Measurements from ENCODE around the gene CYTH3. TPM values are rescaled to one million over a fixed set of nuclear protein-coding genes. Genes with fewer than 3 reads are reported as not detected.
"Not testable (repeated sequence)": the region's sequence is repeated elsewhere in the genome, so short reads cannot be mapped to it uniquely, and the experiment has no call there.

CYTH3 gene
- polyA plus RNA-seq, 6 donors from 2014 or later, result 2.1 to 5.7 (median 2.7) TPM

GRCh38 chr7:6228361-6229229, 43.8 kb downstream of the CYTH3 start:
- ATAC-seq (ENCODE audit: low read depth in 2 of 2), result peak; percentile 98
- H3K4me1 Mint-ChIP-seq, result peaks cover 26 to 35% (median 27%) of the 10 kb centered on the region in 3 donors
- peak overlapping the region in 4 of 8 donors; percentile 29 to 61 (median 42) for H3K4me3 Mint-ChIP-seq
- no peaks in the 10 kb centered on the region for H3K9me3 Mint-ChIP-seq
- no peaks in the 10 kb centered on the region for H3K27me3 Mint-ChIP-seq
- DNase-seq, result peak; percentile 44
- H3K27ac Mint-ChIP-seq, result peak overlapping the region in 4 of 6 donors; percentile 28 to 76 (median 46)
- no peaks in the 10 kb centered on the region for H3K36me3 Mint-ChIP-seq

GRCh38 chr7:6227294-6227846, 45.1 kb downstream of the CYTH3 start:
- H3K36me3 Mint-ChIP-seq, result no peaks in the 10 kb centered on the region
- no peak overlapping the region for H3K27ac Mint-ChIP-seq
- no peak overlapping the region for H3K4me3 Mint-ChIP-seq
- DNase-seq (no peak), ATAC-seq (ENCODE audit: low read depth in 2 of 2) (no peak)
- no peaks in the 10 kb centered on the region for H3K27me3 Mint-ChIP-seq
- H3K9me3 Mint-ChIP-seq, result no peaks in the 10 kb centered on the region
- H3K4me1 Mint-ChIP-seq, result peaks cover 17 to 25% (median 19%) of the 10 kb centered on the region in 3 donors

GRCh38 chr7:6226194-6226799, 46.1 kb downstream of the CYTH3 start:
- peaks cover 16 to 22% (median 19%) of the 10 kb centered on the region in 3 donors for H3K4me1 Mint-ChIP-seq
- H3K27me3 Mint-ChIP-seq, result no peaks in the 10 kb centered on the region
- peaks cover 0 to 4% of the 10 kb centered on the region in 2 donors for H3K36me3 Mint-ChIP-seq
- peak overlapping the region in 2 of 6 donors; percentile 24 to 62 for H3K27ac Mint-ChIP-seq
- DNase-seq, result no peak
- H3K4me3 Mint-ChIP-seq, result no peak overlapping the region
- no peak for ATAC-seq (ENCODE audit: low read depth in 2 of 2)
- H3K9me3 Mint-ChIP-seq, result peaks cover 0 to 2% (median 0%) of the 10 kb centered on the region in 7 donors

GRCh38 chr7:6223411-6223810, 49.0 kb downstream of the CYTH3 start:
- not testable (repeated sequence) for H3K4me3 Mint-ChIP-seq; H3K36me3 Mint-ChIP-seq; DNase-seq; H3K27ac Mint-ChIP-seq; ATAC-seq (ENCODE audit: low read depth in 2 of 2); H3K27me3 Mint-ChIP-seq; H3K9me3 Mint-ChIP-seq
- H3K4me1 Mint-ChIP-seq, result peaks cover 11 to 21% (median 15%) of the 10 kb centered on the region in 3 donors

- H3K36me3 Mint-ChIP-seq; H3K27me3 Mint-ChIP-seq; H3K4me3 Mint-ChIP-seq; H3K9me3 Mint-ChIP-seq; ATAC-seq (ENCODE audit: low read depth in 2 of 2); DNase-seq: not testable (repeated sequence)
- Mint-ChIP-seq H3K4me1 (peaks cover 7 to 17% (median 11%) of the 10 kb centered on the region in 3 donors), H3K27ac (peak overlapping the region in 1 of 6 donors; percentile 80)
These were observed 49.4 kb downstream of the CYTH3 start for GRCh38 chr7:6223010-6223409.

- peak; percentile 8 for DNase-seq
- H3K27ac Mint-ChIP-seq, result peak overlapping the region; percentile 12 to 80 (median 52)
- H3K4me1 Mint-ChIP-seq, result peaks cover 6 to 17% (median 9%) of the 10 kb centered on the region in 3 donors
- no peaks in the 10 kb centered on the region for H3K27me3 Mint-ChIP-seq
- peak; percentile 96 to 97 for ATAC-seq (ENCODE audit: low read depth in 2 of 2)
- H3K4me3 Mint-ChIP-seq, result peak overlapping the region in 3 of 8 donors; percentile 10 to 52 (median 26)
- peaks cover 0 to 5% of the 10 kb centered on the region in 2 donors for H3K36me3 Mint-ChIP-seq
- peaks cover 0 to 2% (median 0%) of the 10 kb centered on the region in 7 donors for H3K9me3 Mint-ChIP-seq
These were observed 50.8 kb downstream of the CYTH3 start for GRCh38 chr7:6221340-6222319.

GRCh38 chr7:6218329-6218728, 54.1 kb downstream of the CYTH3 start:
- H3K4me1 Mint-ChIP-seq, result peaks cover 6 to 17% (median 9%) of the 10 kb centered on the region in 3 donors
- H3K4me3 Mint-ChIP-seq, result no peak overlapping the region
- DNase-seq (no peak), ATAC-seq (ENCODE audit: low read depth in 2 of 2) (no peak)
- H3K9me3 Mint-ChIP-seq, result peaks cover 0 to 2% (median 0%) of the 10 kb centered on the region in 7 donors
- H3K36me3 Mint-ChIP-seq, result peaks cover 0 to 5% of the 10 kb centered on the region in 2 donors
- peak overlapping the region in 2 of 6 donors; percentile 56 to 67 for H3K27ac Mint-ChIP-seq
- H3K27me3 Mint-ChIP-seq, result no peaks in the 10 kb centered on the region

- Mint-ChIP-seq H3K27me3 (no peaks in the 10 kb centered on the region), H3K36me3 (no peaks in the 10 kb centered on the region), H3K4me3 (no peak overlapping the region), H3K9me3 (no peaks in the 10 kb centered on the region), H3K4me1 (no peaks in the 10 kb centered on the region), H3K27ac (peak overlapping the region in 1 of 6 donors; percentile 78)
- ATAC-seq (ENCODE audit: low read depth in 2 of 2) (no peak), DNase-seq (no peak)
These were observed 60.4 kb downstream of the CYTH3 start for GRCh38 chr7:6212008-6212407.

- Mint-ChIP-seq H3K4me3 (no peak overlapping the region), H3K36me3 (no peaks in the 10 kb centered on the region), H3K4me1 (peaks cover 0 to 6% (median 0%) of the 10 kb centered on the region in 3 donors), H3K27ac (no peak overlapping the region), H3K27me3 (no peaks in the 10 kb centered on the region), H3K9me3 (no peaks in the 10 kb centered on the region)
- DNase-seq, result no peak
- ATAC-seq (ENCODE audit: low read depth in 2 of 2), result no peak
These were observed 61.6 kb downstream of the CYTH3 start for GRCh38 chr7:6210621-6211372.

- DNase-seq, result no peak
- peaks cover 0 to 6% (median 0%) of the 10 kb centered on the region in 3 donors for H3K4me1 Mint-ChIP-seq
- no peaks in the 10 kb centered on the region for H3K27me3 Mint-ChIP-seq
- H3K4me3 Mint-ChIP-seq, result no peak overlapping the region
- no peaks in the 10 kb centered on the region for H3K36me3 Mint-ChIP-seq
- ATAC-seq (ENCODE audit: low read depth in 2 of 2), result no peak
- H3K9me3 Mint-ChIP-seq, result no peaks in the 10 kb centered on the region
- H3K27ac Mint-ChIP-seq, result no peak overlapping the region
These were observed 63.1 kb downstream of the CYTH3 start for GRCh38 chr7:6209340-6209739.

- H3K4me3 Mint-ChIP-seq, result no peak overlapping the region
- no peaks in the 10 kb centered on the region for H3K9me3 Mint-ChIP-seq
- no peak for DNase-seq
- no peaks in the 10 kb centered on the region for H3K36me3 Mint-ChIP-seq
- no peak for ATAC-seq (ENCODE audit: low read depth in 2 of 2)
- H3K27ac Mint-ChIP-seq, result no peak overlapping the region
- H3K4me1 Mint-ChIP-seq, result peaks cover 0 to 6% (median 0%) of the 10 kb centered on the region in 3 donors
- H3K27me3 Mint-ChIP-seq, result no peaks in the 10 kb centered on the region
These were observed 63.7 kb downstream of the CYTH3 start for GRCh38 chr7:6208573-6209328.
